ENCODE results near the gene C9orf72. TPM values are rescaled to one million over a fixed set of nuclear protein-coding genes. Genes with fewer than 3 reads are reported as not detected.

Gene C9orf72
- polyA plus RNA-seq, 1 donor (not counting 4 experiments of a cell fraction or from before 2014, with no cell fraction given), result 7.7 TPM

- Histone ChIP-seq H2AFZ (ENCODE audit: control insufficient read depth, low read length) (no peak overlapping the region), H3K4me1 (ENCODE audit: control insufficient read depth, extremely low read depth, insufficient read depth, low read length) (no peaks in the 10 kb centered on the region), H3K27ac (ENCODE audit: control insufficient read depth, insufficient read depth, low read length) (no peak overlapping the region), H3K9ac (ENCODE audit: control insufficient read depth, extremely low read depth, insufficient read depth, low read length) (no peak overlapping the region), H3K4me2 (ENCODE audit: control insufficient read depth, extremely low read depth, insufficient read depth, low read depth, low read length) (no peak overlapping the region), H3K4me3 (ENCODE audit: control insufficient read depth in 2 of 3, extremely low read depth in 1 of 3, insufficient read depth in 2 of 3, low read depth in 1 of 3, low read length in 3 of 3) (no peak overlapping the region), H3K79me2 (ENCODE audit: control insufficient read depth, insufficient read depth, low read length) (no peaks in the 10 kb centered on the region), H4K20me1 (ENCODE audit: control insufficient read depth, extremely low read depth, insufficient read depth, low read length) (no peaks in the 10 kb centered on the region), H3K36me3 (ENCODE audit: control insufficient read depth in 2 of 2, extremely low read depth in 1 of 2, insufficient read depth in 2 of 2, low read length in 2 of 2) (no peaks in the 10 kb centered on the region), H3K9me1 (ENCODE audit: control insufficient read depth, extremely low read depth, insufficient read depth, low read length) (no peaks in the 10 kb centered on the region), H3K27me3 (ENCODE audit: control insufficient read depth, extremely low read depth, insufficient read depth, low read length) (no peaks in the 10 kb centered on the region), H3K9me3 (ENCODE audit: control insufficient read depth, low read depth, low read length) (no peaks in the 10 kb centered on the region)
- TF ChIP-seq CTCF (optimal IDR thresholded peaks at IDR 0.05 in 1 of 3, IDR thresholded peaks at IDR 0.05 in 1 of 3, conservative IDR thresholded peaks at IDR 0.05 in 1 of 3; ENCODE audit: extremely low read depth in 1 of 3, insufficient read depth in 2 of 3, low read length in 3 of 3), result no peak
- TF ChIP-seq EZH2 (IDR thresholded peaks at IDR 0.05; ENCODE audit: low read length), result no peak
- dilution Hi-C loops (cut with MboI; ENCODE audit: extremely low pct_ligation_motif_present, low sequenced_read_pairs), result no loop called here
- DNase-seq (ENCODE audit: low read depth, low spot score), result no peak
- no peak for FAIRE-seq
These were observed 22.5 kb upstream of the C9orf72 start for GRCh38 chr9:27595733-27596132.

- Histone ChIP-seq H4K20me1 (ENCODE audit: control insufficient read depth, extremely low read depth, insufficient read depth, low read length) (no peaks in the 10 kb centered on the region), H3K4me3 (ENCODE audit: control insufficient read depth in 2 of 3, extremely low read depth in 1 of 3, insufficient read depth in 2 of 3, low read depth in 1 of 3, low read length in 3 of 3) (no peak overlapping the region), H3K4me1 (ENCODE audit: control insufficient read depth, extremely low read depth, insufficient read depth, low read length) (no peaks in the 10 kb centered on the region), H3K9me3 (ENCODE audit: control insufficient read depth, low read depth, low read length) (no peaks in the 10 kb centered on the region), H3K9me1 (ENCODE audit: control insufficient read depth, extremely low read depth, insufficient read depth, low read length) (no peaks in the 10 kb centered on the region), H3K79me2 (ENCODE audit: control insufficient read depth, insufficient read depth, low read length) (no peaks in the 10 kb centered on the region), H3K36me3 (ENCODE audit: control insufficient read depth in 2 of 2, extremely low read depth in 1 of 2, insufficient read depth in 2 of 2, low read length in 2 of 2) (no peaks in the 10 kb centered on the region), H3K27me3 (ENCODE audit: control insufficient read depth, extremely low read depth, insufficient read depth, low read length) (no peaks in the 10 kb centered on the region), H3K9ac (ENCODE audit: control insufficient read depth, extremely low read depth, insufficient read depth, low read length) (no peak overlapping the region), H3K4me2 (ENCODE audit: control insufficient read depth, extremely low read depth, insufficient read depth, low read depth, low read length) (no peak overlapping the region), H2AFZ (ENCODE audit: control insufficient read depth, low read length) (no peak overlapping the region), H3K27ac (ENCODE audit: control insufficient read depth, insufficient read depth, low read length) (no peak overlapping the region)
- DNase-seq (ENCODE audit: low read depth, low spot score) (no peak), FAIRE-seq (no peak)
- dilution Hi-C loops (cut with MboI; ENCODE audit: extremely low pct_ligation_motif_present, low sequenced_read_pairs), result no loop called here
- no peak for TF ChIP-seq EZH2 (IDR thresholded peaks at IDR 0.05; ENCODE audit: low read length)
- TF ChIP-seq CTCF (optimal IDR thresholded peaks at IDR 0.05 in 1 of 3, IDR thresholded peaks at IDR 0.05 in 1 of 3, conservative IDR thresholded peaks at IDR 0.05 in 1 of 3; ENCODE audit: extremely low read depth in 1 of 3, insufficient read depth in 2 of 3, low read length in 3 of 3), result no peak
These were observed 18.4 kb upstream of the C9orf72 start for GRCh38 chr9:27591672-27592071.
